GM12878 (cell line): Measurements from ENCODE around the gene PLSCR4. TPM values are rescaled to one million over a fixed set of nuclear protein-coding genes. Genes with fewer than 3 reads are reported as not detected.

Source experiments
- ATAC-seq: fragments of 200-7000 bp; cut with Tn5 transposase; 3 replicates; pipeline ENCODE4 v1.9.1; 2020; ENCODE audit warnings: mild to moderate bottlenecking, moderate library complexity
- BruUV-seq: library from RNA; stranded (reverse); fragments of 400-500 nt; replicated peaks from 2 replicates; lab custom pipeline; 2021; lab: Mats Ljungman, UMichigan
- CTCF ChIA-PET: fragments of 300-600 bp; sonication (Branson Sonifier 250); formaldehyde crosslinking; extraction: SDS; loops from one replicate; lab custom pipeline; 2021; ENCODE audit warnings: inconsistent platforms; lab: Yijun Ruan, JAX
- POLR2A ChIA-PET: fragments of 350-600 bp; formaldehyde crosslinking; extraction: SDS; loops from one replicate; lab custom pipeline; 2021; ENCODE audit warnings: inconsistent platforms; lab: Charles Lee
- RAD21 ChIA-PET: fragments of 300-600 bp; sonication (Branson Sonifier 250); formaldehyde crosslinking; loops from one replicate; lab custom pipeline; 2023; ENCODE audit warnings: antibody characterized with exemption; ENCODE audit not compliant: unreplicated experiment; lab: Charles Lee
- SMC1A ChIA-PET: fragments of 300-600 bp; sonication (Branson Sonifier 250); formaldehyde crosslinking; loops from one replicate; lab custom pipeline; 2023; ENCODE audit not compliant: unreplicated experiment, uncharacterized antibody; lab: Charles Lee
- DNase-seq: peaks from one replicate; pipeline ENCODE4 v3.0.0-alpha.2; 2011; ENCODE audit warnings: low read depth, low spot score
- FAIRE-seq: peaks from 3 replicates; lab custom pipeline; 2011; peaks lifted over from hg19 to GRCh38; lab: Jason Lieb, UNC
- H2AFZ ChIP-seq: 2 replicates; pipeline ENCODE4 v1.6.0; 2011; ENCODE audit warnings: low read depth, low read length, control low read depth; ENCODE audit not compliant: control insufficient read depth
- H3K27ac ChIP-seq: 2 replicates; pipeline ENCODE4 v1.5.1; 2011; ENCODE audit warnings: control low read depth; ENCODE audit not compliant: control insufficient read depth, insufficient read depth
- H3K27me3 ChIP-seq, 2 experiments: replicated peaks in 1 of 2; 2 replicates each; pipeline versions ENCODE4 v1.6.0 to v1.6.1; 2011; ENCODE audit warnings: low read length in 1 of 2; ENCODE audit not compliant: control insufficient read depth in 2 of 2, insufficient read depth in 2 of 2
- H3K36me3 ChIP-seq, 2 experiments: 2 replicates each; pipeline ENCODE4 v1.5.1; 2011; ENCODE audit warnings: low read length in 1 of 2; ENCODE audit not compliant: control insufficient read depth in 2 of 2, insufficient read depth in 2 of 2
- H3K4me1 ChIP-seq: 2 replicates; pipeline ENCODE4 v1.6.1; 2011; ENCODE audit warnings: mild to moderate bottlenecking, low read length, moderate library complexity, mixed read lengths; ENCODE audit not compliant: control insufficient read depth, insufficient read depth
- H3K4me2 ChIP-seq: 2 replicates; pipeline ENCODE4 v1.6.0; 2011; ENCODE audit warnings: control low read depth; ENCODE audit not compliant: control insufficient read depth, insufficient read depth
- H3K4me3 ChIP-seq: fragments of 200-600 bp; sonication (generic); 2 replicates; pipeline ENCODE4 v1.5.1; 2016
- H3K79me2 ChIP-seq: 2 replicates; pipeline ENCODE4 v1.6.0; 2011; ENCODE audit warnings: low read length; ENCODE audit not compliant: control insufficient read depth, insufficient read depth
- H3K9ac ChIP-seq: 2 replicates; pipeline ENCODE4 v1.8.0; 2011; ENCODE audit warnings: low read length, control low read depth, mixed read lengths; ENCODE audit not compliant: control insufficient read depth, insufficient read depth
- H3K9me3 ChIP-seq: replicated peaks from 3 replicates; pipeline ENCODE4 v1.5.1; 2011; ENCODE audit warnings: mild to moderate bottlenecking, low read length; ENCODE audit not compliant: control insufficient read depth, insufficient read depth
- H4K20me1 ChIP-seq: 2 replicates; pipeline ENCODE4 v1.6.0; 2011; ENCODE audit not compliant: control insufficient read depth, insufficient read depth
- ASH2L ChIP-seq: fragments of 300-600, 200-600 bp; sonication (generic); IDR thresholded peaks from 2 replicates; pipeline ENCODE4 v1.6.1; 2017; ENCODE audit warnings: low read depth, mild to moderate bottlenecking, borderline replicate concordance
- EZH2 ChIP-seq: IDR thresholded peaks from 2 replicates; pipeline ENCODE4 v1.6.1; 2012; ENCODE audit warnings: low read depth, mild to moderate bottlenecking, control low read depth, inconsistent platforms, low read length, borderline replicate concordance; ENCODE audit not compliant: control insufficient read depth
- JUNB ChIP-seq: IDR thresholded peaks from 2 replicates; pipeline ENCODE4 v1.6.1; 2016; ENCODE audit warnings: antibody characterized with exemption, mild to moderate bottlenecking
- KLF5 ChIP-seq: fragments of 450-650 bp; IDR thresholded peaks from 2 replicates; pipeline ENCODE4 v1.6.1; 2014; ENCODE audit warnings: mild to moderate bottlenecking; ENCODE audit not compliant: partially characterized antibody
- MTA3 ChIP-seq: IDR thresholded peaks from 2 replicates; pipeline ENCODE4 v1.6.1; 2012; ENCODE audit warnings: low read length, inconsistent platforms, borderline replicate concordance
- SIN3A ChIP-seq: IDR thresholded peaks from 2 replicates; pipeline ENCODE4 v1.6.1; 2012; ENCODE audit warnings: low read depth, low read length, improper control_type of control experiment
- SUPT20H ChIP-seq: IDR thresholded peaks from 2 replicates; pipeline ENCODE4 v1.6.1; 2011; ENCODE audit warnings: low read depth, mild to moderate bottlenecking, low read length, moderate library complexity, borderline replicate concordance; ENCODE audit not compliant: control insufficient read depth
- SUZ12 ChIP-seq: fragments of 200-600 bp; sonication (generic); IDR thresholded peaks from one replicate; pipeline ENCODE4 v1.6.1; 2018; ENCODE audit warnings: antibody characterized with exemption, mild to moderate bottlenecking; ENCODE audit not compliant: unreplicated experiment
- USF2 ChIP-seq: IDR thresholded peaks from 2 replicates; pipeline ENCODE4 v1.6.1; 2011; ENCODE audit warnings: low read depth, low read length, improper control_type of control experiment, borderline replicate concordance
- ZNF207 ChIP-seq: fragments of 450-650 bp; IDR thresholded peaks from 2 replicates; pipeline ENCODE4 v1.6.1; 2014; ENCODE audit warnings: antibody characterized with exemption, mild to moderate bottlenecking, borderline replicate concordance
- ZZZ3 ChIP-seq: IDR thresholded peaks from 2 replicates; pipeline ENCODE4 v1.6.1; 2011; ENCODE audit warnings: low read depth; ENCODE audit not compliant: control insufficient read depth, insufficient read length
- WGBS: methylation state at CpG from one replicate; pipeline ENCODE4 v1.1.6; 2016; ENCODE audit warnings: low lambda C conversion rate; ENCODE audit not compliant: insufficient replicate concordance, insufficient coverage; ENCODE audit errors: missing lambda C conversion rate; 5-methylcytosine and 5-hydroxymethylcytosine counted together
- in situ Hi-C: fragments of 300-500 bp; cut with MboI; formaldehyde crosslinking; loops from 9 replicates; pipeline ENCODE4 v1.14.3; 2018; ENCODE audit warnings: mixed read lengths
- intact Hi-C: fragments of 100-400 bp; cut with micrococcal nuclease; formaldehyde crosslinking; loops from one replicate; pipeline ENCODE4 v1.14.2; 2022; ENCODE audit not compliant: unreplicated experiment
- polyA plus RNA-seq, 11 experiments: library from polyadenylated mRNA; depleted of rRNA in 4 of 11; unstranded in 6 of 11; stranded (reverse) in 5 of 11; fragments of >200 nt; fragmentation: Nextera tagmentation in 4 of 11; fragmentation: Illumina TruSeq in 1 of 11; extraction: Ambion mirVana in 4 of 11; extraction: Trizol in 1 of 11; gene quantifications; 1 replicate in 1 of 11; 2 replicates in 10 of 11; pipeline versions ENCODE4 v1.2.1 to v1.2.3, GENCODE V29; 2011 to 2016; ENCODE audit warnings: inconsistent platforms in 2 of 11, missing spikeins in 2 of 11, low read depth in 1 of 11
- total RNA-seq, 4 experiments: library from RNA; depleted of rRNA in 3 of 4; stranded (reverse); fragments of >200 nt in 3 of 4; fragmentation: Illumina TruSeq in 1 of 4; extraction: Trizol in 1 of 4; gene quantifications; 2 replicates each; pipeline versions ENCODE4 v1.2.1 to v1.2.3, GENCODE V29; 2013 to 2021
- TF ChIP-seq, protein P1 (sequence below): IDR thresholded peaks from 2 replicates; pipeline ENCODE4 v1.6.1; 2012; ENCODE audit warnings: low read depth, low read length, improper control_type of control experiment
- TF ChIP-seq, protein P2 (sequence below): fragments of 450-650 bp; formaldehyde crosslinking; IDR thresholded peaks from 2 replicates; pipeline ENCODE4 v1.4.0; 2020; ENCODE audit warnings: mild to moderate bottlenecking, moderate library complexity
- TF ChIP-seq, protein P3 (sequence below): IDR thresholded peaks from 2 replicates; pipeline ENCODE4 v1.6.1; 2012; ENCODE audit warnings: low read depth, low read length, improper control_type of control experiment
- TF ChIP-seq, protein P4 (sequence below): IDR thresholded peaks from 2 replicates; pipeline ENCODE4 v1.6.1; 2011; ENCODE audit warnings: mild to moderate bottlenecking, low read depth, low read length, moderate library complexity; ENCODE audit not compliant: insufficient replicate concordance

The PLSCR4 gene
- total and polyA plus RNA-seq, 10 of the 15 experiments (the other 5 are each of a cell fraction or from before 2014, with no cell fraction given): 0.02 TPM; not detected in 9

- TF ChIP-seq USF2 (no peak), SUPT20H (no peak), SIN3A (no peak), ZNF207 (no peak), EZH2 (no peak), MTA3 (no peak), JUNB (no peak), ASH2L (no peak), SUZ12 (no peak)
- TF ChIP-seq, protein P1, sequence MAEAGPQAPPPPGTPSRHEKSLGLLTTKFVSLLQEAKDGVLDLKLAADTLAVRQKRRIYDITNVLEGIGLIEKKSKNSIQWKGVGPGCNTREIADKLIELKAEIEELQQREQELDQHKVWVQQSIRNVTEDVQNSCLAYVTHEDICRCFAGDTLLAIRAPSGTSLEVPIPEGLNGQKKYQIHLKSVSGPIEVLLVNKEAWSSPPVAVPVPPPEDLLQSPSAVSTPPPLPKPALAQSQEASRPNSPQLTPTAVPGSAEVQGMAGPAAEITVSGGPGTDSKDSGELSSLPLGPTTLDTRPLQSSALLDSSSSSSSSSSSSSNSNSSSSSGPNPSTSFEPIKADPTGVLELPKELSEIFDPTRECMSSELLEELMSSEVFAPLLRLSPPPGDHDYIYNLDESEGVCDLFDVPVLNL: no peak
Observed at GRCh38 chr3:146180376-146180775, 70.5 kb downstream of the PLSCR4 start (continued).

DNA sequence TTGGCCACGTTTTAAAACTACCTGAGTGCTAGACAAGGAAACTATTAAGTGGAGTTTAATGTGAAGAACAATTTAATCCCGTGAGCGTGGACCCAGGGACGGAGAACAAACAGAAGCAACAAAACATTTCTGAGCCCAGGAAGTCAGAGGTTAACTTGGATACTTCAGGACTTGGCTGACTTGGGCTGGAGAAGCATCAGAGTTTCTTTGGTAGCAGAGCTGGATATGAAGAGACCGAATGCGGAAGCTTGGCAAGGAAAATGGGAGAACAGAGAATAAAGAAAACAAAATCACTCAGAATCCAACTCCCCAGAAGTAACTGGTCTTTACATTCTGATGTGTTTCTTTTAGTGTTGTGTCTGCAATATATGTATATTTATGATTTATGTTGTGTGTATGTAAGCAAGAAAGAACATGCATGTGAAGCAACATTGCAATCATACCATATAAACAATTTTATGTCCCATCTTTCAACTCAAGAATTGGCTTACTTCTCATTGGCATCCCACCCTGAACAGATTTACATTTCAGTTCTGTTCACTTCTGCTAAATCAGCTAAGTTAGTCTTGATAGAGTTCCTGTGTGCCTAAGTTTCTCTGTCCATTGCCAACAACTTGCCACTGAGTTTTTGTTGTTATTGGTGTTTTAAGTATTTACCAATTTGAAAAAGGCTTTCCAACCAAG, 72.8 kb downstream of the PLSCR4 start:
- RAD21 ChIA-PET: no interaction called here
- no peaks in the 10 kb centered on the region for H3K9me3 ChIP-seq
- H3K79me2 ChIP-seq: no peaks in the 10 kb centered on the region
- H3K4me3 ChIP-seq: no peak overlapping the region
- FAIRE-seq (no peak), DNase-seq (no peak), ATAC-seq (no peak)
- intact Hi-C loops: no loop called here
- 60% methylated on average over 6 of the region's 6 CpGs for WGBS
- H3K27ac ChIP-seq: no peak overlapping the region
- H3K36me3 ChIP-seq: no peaks in the 10 kb centered on the region
- H3K4me1 ChIP-seq: no peaks in the 10 kb centered on the region
- H3K4me2 ChIP-seq: no peak overlapping the region
- POLR2A ChIA-PET: no interaction called here
- H3K9ac ChIP-seq: no peak overlapping the region
- SMC1A ChIA-PET: interaction anchor here (1.3 kb wide), 1 partner anchor 11 kb away, joined by 3 read pairs; no protein-coding TSS in a partner anchor
- no peaks in the 10 kb centered on the region for H3K27me3 ChIP-seq
- CTCF ChIA-PET: interaction anchor here (0.6 to 3.3 kb wide), 2 partner anchors 10 to 451 kb away, joined by 3 to 12 read pairs; no protein-coding TSS in a partner anchor
- H2AFZ ChIP-seq: no peak overlapping the region
- no peaks in the 10 kb centered on the region for H4K20me1 ChIP-seq
- in situ Hi-C loops: loop anchor here (25.0 kb wide), 1 partner anchor 391 kb away; no protein-coding TSS in a partner anchor
- no TSS peak for BruUV-seq
- TF ChIP-seq, protein P2, sequence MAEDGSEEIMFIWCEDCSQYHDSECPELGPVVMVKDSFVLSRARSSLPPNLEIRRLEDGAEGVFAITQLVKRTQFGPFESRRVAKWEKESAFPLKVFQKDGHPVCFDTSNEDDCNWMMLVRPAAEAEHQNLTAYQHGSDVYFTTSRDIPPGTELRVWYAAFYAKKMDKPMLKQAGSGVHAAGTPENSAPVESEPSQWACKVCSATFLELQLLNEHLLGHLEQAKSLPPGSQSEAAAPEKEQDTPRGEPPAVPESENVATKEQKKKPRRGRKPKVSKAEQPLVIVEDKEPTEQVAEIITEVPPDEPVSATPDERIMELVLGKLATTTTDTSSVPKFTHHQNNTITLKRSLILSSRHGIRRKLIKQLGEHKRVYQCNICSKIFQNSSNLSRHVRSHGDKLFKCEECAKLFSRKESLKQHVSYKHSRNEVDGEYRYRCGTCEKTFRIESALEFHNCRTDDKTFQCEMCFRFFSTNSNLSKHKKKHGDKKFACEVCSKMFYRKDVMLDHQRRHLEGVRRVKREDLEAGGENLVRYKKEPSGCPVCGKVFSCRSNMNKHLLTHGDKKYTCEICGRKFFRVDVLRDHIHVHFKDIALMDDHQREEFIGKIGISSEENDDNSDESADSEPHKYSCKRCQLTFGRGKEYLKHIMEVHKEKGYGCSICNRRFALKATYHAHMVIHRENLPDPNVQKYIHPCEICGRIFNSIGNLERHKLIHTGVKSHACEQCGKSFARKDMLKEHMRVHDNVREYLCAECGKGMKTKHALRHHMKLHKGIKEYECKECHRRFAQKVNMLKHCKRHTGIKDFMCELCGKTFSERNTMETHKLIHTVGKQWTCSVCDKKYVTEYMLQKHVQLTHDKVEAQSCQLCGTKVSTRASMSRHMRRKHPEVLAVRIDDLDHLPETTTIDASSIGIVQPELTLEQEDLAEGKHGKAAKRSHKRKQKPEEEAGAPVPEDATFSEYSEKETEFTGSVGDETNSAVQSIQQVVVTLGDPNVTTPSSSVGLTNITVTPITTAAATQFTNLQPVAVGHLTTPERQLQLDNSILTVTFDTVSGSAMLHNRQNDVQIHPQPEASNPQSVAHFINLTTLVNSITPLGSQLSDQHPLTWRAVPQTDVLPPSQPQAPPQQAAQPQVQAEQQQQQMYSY (CRISPR knock-in tag): no peak
- TF ChIP-seq, protein P3, sequence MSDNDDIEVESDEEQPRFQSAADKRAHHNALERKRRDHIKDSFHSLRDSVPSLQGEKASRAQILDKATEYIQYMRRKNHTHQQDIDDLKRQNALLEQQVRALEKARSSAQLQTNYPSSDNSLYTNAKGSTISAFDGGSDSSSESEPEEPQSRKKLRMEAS: no peak
- TF ChIP-seq KLF5 (no peak), ZZZ3 (no peak)
- TF ChIP-seq, protein P4, sequence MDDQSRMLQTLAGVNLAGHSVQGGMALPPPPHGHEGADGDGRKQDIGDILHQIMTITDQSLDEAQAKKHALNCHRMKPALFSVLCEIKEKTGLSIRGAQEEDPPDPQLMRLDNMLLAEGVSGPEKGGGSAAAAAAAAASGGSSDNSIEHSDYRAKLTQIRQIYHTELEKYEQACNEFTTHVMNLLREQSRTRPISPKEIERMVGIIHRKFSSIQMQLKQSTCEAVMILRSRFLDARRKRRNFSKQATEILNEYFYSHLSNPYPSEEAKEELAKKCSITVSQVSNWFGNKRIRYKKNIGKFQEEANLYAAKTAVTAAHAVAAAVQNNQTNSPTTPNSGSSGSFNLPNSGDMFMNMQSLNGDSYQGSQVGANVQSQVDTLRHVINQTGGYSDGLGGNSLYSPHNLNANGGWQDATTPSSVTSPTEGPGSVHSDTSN: no peak
